Progenitor cell of endocrine pancreas (in vitro differentiated cells): ENCODE results near the gene MRPL10. TPM values are rescaled to one million over a fixed set of nuclear protein-coding genes. Genes with fewer than 3 reads are reported as not detected.

Source experiments
- DNase-seq: peaks from one replicate; pipeline ENCODE4 v3.0.0; 2021; ENCODE audit warnings: low spot score; ENCODE audit not compliant: unreplicated experiment
- H3K27ac Mint-ChIP-seq: 2 replicates; pipeline ENCODE4 v1.8.0; 2021; ENCODE audit warnings: mild to moderate bottlenecking, moderate library complexity, mixed read lengths
- H3K27me3 Mint-ChIP-seq: 2 replicates; pipeline ENCODE4 v1.8.0; 2021; ENCODE audit warnings: mixed read lengths
- H3K36me3 Mint-ChIP-seq: 2 replicates; pipeline ENCODE4 v1.8.0; 2022; ENCODE audit warnings: mixed read lengths; ENCODE audit not compliant: insufficient read depth
- H3K4me1 Mint-ChIP-seq: 2 replicates; pipeline ENCODE4 v1.8.0; 2021; ENCODE audit warnings: low read depth, mixed read lengths
- H3K4me3 Mint-ChIP-seq: 2 replicates; pipeline ENCODE4 v1.8.0; 2021; ENCODE audit warnings: low read depth, mild to moderate bottlenecking, moderate library complexity, mixed read lengths
- H3K9me3 Mint-ChIP-seq: 2 replicates; pipeline ENCODE4 v1.8.0; 2021; ENCODE audit warnings: low read depth, mixed read lengths
- total RNA-seq: library from RNA; stranded (reverse); gene quantifications from 2 replicates; pipeline ENCODE4 v1.2.1, GENCODE V29; 2021
- TF ChIP-seq, protein P1 (sequence below): fragments of 200-600 bp; sonication (generic); IDR thresholded peaks from one replicate; pipeline ENCODE4 v1.5.0; 2021; ENCODE audit warnings: antibody characterized with exemption, mild to moderate bottlenecking; ENCODE audit not compliant: unreplicated experiment

Gene MRPL10
- total RNA-seq, 1 donor from 2014 or later = 41.1 TPM

DNA sequence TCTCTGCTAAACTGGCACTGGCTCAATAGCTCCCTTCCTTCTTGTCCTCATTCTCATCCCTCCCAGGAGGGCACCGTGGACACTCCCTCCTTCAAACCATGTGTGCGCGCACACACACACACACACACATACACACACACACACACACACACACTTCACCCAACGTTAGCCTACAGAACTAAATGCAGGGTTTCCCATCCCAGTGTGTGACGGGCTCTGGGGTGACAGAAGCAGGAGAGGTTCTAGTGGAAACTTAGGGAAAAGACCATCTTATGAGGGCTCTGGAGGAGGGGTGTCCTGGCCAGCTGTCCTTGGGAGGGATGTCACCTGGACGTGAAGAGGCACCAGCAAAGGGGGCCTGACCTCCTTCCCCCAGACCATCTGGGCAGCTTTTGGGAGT lies 29.4 kb downstream of the MRPL10 start:
- H3K27ac Mint-ChIP-seq = no peak overlapping the region
- H3K36me3 Mint-ChIP-seq = peaks cover under 1% of the 10 kb centered on the region
- no peaks in the 10 kb centered on the region for H3K4me1 Mint-ChIP-seq
- peaks cover 47% of the 10 kb centered on the region for H3K27me3 Mint-ChIP-seq
- TF ChIP-seq, protein P1, sequence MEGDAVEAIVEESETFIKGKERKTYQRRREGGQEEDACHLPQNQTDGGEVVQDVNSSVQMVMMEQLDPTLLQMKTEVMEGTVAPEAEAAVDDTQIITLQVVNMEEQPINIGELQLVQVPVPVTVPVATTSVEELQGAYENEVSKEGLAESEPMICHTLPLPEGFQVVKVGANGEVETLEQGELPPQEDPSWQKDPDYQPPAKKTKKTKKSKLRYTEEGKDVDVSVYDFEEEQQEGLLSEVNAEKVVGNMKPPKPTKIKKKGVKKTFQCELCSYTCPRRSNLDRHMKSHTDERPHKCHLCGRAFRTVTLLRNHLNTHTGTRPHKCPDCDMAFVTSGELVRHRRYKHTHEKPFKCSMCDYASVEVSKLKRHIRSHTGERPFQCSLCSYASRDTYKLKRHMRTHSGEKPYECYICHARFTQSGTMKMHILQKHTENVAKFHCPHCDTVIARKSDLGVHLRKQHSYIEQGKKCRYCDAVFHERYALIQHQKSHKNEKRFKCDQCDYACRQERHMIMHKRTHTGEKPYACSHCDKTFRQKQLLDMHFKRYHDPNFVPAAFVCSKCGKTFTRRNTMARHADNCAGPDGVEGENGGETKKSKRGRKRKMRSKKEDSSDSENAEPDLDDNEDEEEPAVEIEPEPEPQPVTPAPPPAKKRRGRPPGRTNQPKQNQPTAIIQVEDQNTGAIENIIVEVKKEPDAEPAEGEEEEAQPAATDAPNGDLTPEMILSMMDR = no peak
- no peak overlapping the region for H3K4me3 Mint-ChIP-seq
- no peaks in the 10 kb centered on the region for H3K9me3 Mint-ChIP-seq
- no peak for DNase-seq

DNA sequence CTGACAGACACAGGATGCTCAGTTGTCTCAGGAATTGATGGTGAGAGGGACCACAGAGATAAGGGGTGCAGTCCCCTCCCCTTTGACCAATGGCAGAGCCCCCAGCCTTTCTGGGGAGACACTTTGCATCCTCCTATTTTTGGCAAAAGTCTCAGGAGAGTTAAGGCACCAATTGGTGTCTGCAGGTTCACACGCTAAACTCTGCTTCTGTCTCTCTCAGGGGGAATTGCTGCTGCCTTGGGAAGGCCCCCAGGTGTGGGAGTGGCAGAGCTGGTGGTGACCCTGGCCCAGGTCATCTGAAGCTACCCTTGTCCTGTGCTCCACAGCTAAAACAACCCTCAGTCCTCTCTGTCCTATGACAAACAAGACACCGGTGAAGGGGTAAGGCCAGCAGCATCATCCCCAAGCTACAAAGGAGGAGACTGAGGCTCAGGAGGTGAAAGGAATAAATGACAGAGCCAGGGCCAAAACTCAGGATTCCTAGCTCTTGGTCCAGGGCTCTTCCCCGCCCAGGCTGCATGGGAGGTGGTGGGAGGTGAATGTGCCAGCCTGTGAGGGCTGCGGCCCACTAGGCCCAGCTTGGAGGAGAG lies 30.1 kb downstream of the MRPL10 start:
- no peaks in the 10 kb centered on the region for H3K9me3 Mint-ChIP-seq
- TF ChIP-seq, protein P1 = no peak
- DNase-seq = no peak
- no peaks in the 10 kb centered on the region for H3K36me3 Mint-ChIP-seq
- peaks cover 50% of the 10 kb centered on the region for H3K27me3 Mint-ChIP-seq
- H3K27ac Mint-ChIP-seq = no peak overlapping the region
- no peak overlapping the region for H3K4me3 Mint-ChIP-seq
- no peaks in the 10 kb centered on the region for H3K4me1 Mint-ChIP-seq

DNA sequence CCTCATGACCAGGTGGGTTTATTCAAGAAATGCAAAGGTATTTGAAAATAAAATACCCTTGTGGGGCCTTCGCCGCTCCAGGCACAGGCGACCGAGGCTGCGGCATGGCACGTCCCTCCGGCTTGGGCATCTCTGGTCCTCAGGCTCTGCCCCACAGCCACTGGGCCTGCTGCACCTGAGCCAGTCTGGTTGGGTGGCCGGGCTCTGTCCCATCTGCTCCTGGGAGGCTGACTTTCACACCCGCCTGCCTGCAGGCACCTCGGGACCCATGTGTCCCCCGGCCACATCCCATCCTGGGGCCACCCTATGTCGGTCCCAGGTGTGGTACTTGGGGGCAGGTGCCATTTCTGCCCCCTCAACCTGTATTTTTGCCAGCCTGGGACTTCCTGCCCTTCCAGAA lies 30.7 kb downstream of the MRPL10 start:
- TF ChIP-seq, protein P1 = no peak
- Mint-ChIP-seq H3K27ac (no peak overlapping the region), H3K27me3 (peaks cover 51% of the 10 kb centered on the region)

DNA sequence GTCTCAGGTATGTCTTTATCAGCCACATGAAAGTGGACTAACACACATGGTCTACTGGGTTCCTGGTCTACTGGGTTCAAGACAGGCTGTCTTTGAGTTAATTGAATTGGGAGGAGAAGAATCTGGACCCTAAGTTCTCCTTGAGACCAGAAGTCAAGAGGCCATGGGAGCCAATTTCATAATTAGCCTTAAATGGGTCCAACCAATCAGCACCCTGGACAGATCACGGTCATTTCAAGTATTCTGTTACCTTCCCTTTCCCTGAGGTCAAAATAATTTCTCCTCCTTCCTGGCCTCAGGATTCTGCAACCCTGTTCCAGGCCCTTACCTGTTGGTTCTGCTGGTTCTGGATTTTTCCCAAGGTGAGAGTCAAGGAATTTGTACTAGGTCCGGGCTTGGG lies 33.5 kb downstream of the MRPL10 start:
- Mint-ChIP-seq H3K9me3 (no peaks in the 10 kb centered on the region), H3K36me3 (no peaks in the 10 kb centered on the region), H3K27ac (no peak overlapping the region), H3K4me1 (no peaks in the 10 kb centered on the region), H3K4me3 (no peak overlapping the region), H3K27me3 (peaks cover 61% of the 10 kb centered on the region)
- DNase-seq = no peak
- TF ChIP-seq, protein P1 = no peak

More for the DNA sequence above, 30.7 kb downstream of the MRPL10 start:
- DNase-seq = no peak
- Mint-ChIP-seq H3K9me3 (no peaks in the 10 kb centered on the region), H3K36me3 (no peaks in the 10 kb centered on the region), H3K4me1 (no peaks in the 10 kb centered on the region), H3K4me3 (no peak overlapping the region)

DNA sequence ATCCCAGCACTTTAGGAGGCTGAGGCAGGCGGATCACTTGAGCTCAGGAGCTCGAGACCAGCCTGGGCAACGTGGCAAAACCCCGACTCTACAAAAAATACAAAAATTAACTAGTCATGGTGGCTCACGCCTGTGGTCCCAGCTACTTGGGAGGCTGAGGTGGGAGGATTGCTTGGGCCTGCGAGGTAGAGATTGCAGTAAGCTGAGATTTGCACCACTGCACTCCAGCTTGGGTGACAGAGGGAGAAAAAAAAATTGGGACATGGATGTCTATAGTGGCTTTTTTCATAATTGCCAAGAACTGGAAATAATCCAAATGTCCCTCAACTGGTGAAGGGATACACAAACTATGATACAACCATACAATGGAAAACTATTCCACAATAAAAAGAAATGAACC lies 38.4 kb downstream of the MRPL10 start:
- H3K4me3 Mint-ChIP-seq = no peak overlapping the region
- H3K9me3 Mint-ChIP-seq = no peaks in the 10 kb centered on the region
- H3K4me1 Mint-ChIP-seq = no peaks in the 10 kb centered on the region
- TF ChIP-seq, protein P1 = no peak
- H3K27me3 Mint-ChIP-seq = peaks cover 85% of the 10 kb centered on the region
- H3K36me3 Mint-ChIP-seq = no peaks in the 10 kb centered on the region
- DNase-seq = no peak
- no peak overlapping the region for H3K27ac Mint-ChIP-seq
